GM21447 (cell line): ENCODE measurements around the gene DAPK1.

Source experiments
- ATAC-seq: cut with Tn5 transposase; IDR thresholded peaks from one replicate; pipeline ENCODE4 v1.9.1; 2021; ENCODE audit not compliant: unreplicated experiment

Gene DAPK1

GRCh38 chr9:87681271-87682061 lies 183.8 kb downstream of the DAPK1 start:
- no peak for ATAC-seq

DNA sequence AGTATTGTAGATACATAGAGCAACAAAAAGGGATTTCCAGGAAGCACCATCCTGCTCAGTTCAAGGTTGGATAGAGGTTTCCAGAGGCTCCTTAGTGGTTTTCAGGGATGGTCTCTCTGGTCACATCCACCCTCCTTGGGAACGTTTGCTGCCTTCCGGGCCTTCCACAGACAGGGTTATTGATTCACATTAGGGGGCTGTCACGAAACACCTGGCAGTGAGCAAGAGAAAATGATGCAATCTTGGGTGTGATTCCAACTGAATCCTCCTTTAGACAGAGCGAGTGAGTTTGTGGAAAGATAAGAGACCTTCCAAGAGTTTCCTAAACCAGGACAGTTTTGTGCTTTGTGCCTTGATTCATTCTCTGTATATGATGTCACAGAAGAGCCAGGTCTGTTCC lies 184.4 kb downstream of the DAPK1 start:
- no peak for ATAC-seq

DNA sequence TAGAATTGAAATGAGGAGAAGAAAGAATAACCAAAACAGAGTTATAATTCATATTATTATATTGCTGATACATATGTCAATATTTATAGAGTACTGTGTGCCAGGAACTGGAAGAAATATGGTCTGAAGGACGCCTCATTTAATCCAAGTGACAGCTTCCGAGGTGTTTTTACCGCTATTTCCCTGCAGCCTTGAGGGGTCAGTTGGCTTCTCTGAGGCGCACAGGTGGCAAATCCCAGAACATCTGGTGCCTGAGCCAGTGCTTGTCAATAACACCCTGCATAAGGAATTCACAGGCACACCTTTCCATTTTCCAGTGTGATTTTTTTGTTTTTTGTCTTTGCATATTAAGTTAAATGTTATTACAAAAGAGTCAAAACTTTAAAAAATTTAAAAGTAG lies 185.0 kb downstream of the DAPK1 start:
- no peak for ATAC-seq

GRCh38 chr9:87683751-87684626 lies 186.3 kb downstream of the DAPK1 start:
- ATAC-seq = no peak

- no peak for ATAC-seq
Measured at GRCh38 chr9:87684627-87685219, 187.1 kb downstream of the DAPK1 start.

DNA sequence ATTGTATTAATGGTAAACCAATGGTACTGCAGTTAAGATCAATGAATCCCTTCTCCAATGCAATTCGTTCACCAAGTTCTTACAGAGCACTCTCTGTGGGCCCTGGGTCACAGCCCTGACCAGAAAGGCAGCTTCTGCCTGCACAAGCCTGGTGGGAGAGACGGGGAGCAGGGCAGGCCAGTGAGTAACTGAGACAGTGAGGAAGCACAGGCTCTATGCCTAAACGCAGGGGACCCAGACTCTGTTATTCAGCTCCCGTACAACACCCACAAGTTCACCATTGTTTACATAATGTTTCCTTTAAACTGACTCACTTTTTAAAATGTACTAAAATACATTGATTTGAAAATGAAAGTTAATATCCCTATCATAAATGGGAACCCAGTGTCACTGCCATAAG lies 187.8 kb downstream of the DAPK1 start:
- no peak for ATAC-seq

DNA sequence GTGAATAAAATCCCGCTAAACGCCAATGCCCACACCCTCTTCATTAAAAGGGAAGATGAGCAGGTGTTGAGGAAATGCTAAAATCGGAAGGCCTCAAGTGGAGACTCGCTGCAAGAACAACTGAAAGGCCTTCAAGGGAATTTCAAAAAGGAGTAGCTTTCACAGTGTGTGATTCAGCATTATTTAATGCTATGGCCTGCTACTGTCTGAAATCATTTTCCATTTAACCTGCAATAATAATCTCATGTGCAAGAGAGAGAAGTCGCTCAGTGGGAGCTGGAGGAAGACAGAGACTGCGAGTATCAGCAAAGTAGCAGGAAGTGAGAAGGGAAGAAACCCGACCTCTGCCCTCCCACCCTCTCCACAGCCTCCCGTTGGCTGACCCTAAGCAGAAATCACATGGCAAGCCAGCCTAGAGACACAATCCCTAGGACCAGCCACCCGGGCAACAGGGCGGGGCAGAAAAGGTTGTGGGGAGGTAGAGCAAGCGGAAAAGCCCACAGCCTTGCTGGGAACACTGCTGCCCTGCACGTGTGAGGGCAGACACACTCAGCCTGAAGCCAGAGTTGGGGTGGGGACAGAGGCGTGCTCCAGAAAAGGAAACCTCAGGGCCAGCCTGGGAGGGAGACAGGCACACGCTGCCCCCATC lies 188.3 kb downstream of the DAPK1 start:
- no peak for ATAC-seq

DNA sequence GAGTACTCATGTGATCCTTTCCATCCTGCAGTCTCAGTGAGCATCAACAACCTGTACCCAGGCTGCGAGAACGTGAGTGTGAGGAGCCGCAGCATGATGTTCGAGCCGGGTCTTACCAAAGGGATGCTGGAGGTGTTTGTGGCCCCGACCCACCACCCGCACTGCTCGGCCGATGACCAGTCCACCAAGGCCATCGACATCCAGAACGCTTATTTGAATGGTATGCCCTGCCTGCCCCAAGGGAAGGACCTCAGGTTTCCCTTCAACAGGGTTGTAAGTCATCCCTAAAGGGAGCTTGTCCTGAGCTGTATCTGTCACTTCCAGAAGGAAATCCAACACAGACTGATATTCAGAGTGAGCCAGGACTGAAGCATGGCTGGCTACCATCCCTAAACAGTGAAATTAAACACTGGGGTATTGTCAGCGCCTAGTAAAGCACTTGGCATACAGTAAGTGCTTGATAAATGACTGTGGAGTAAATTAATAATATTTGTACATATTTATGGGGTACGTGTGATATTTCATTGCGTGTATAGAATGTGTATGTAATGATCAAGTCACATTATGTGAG lies 188.9 kb downstream of the DAPK1 start:
- no peak for ATAC-seq

DNA sequence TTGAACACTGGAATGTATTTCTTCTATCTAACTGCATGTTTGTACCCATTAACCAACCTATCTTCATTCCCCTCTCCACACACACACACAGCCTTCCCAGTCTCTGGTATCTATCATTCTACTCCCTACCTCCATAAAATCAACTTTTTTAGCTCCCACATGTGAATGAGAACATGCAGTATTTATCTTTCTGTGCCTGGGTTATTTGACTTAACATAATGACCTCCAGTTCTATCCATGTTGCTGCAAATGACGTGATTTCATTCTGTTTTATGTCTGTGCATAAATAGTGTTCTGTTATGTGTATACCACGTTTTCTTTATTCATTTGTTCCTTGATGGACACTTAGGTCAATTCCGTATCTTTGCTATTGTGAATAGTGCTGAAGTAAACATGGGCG lies 189.5 kb downstream of the DAPK1 start:
- ATAC-seq = no peak

DNA sequence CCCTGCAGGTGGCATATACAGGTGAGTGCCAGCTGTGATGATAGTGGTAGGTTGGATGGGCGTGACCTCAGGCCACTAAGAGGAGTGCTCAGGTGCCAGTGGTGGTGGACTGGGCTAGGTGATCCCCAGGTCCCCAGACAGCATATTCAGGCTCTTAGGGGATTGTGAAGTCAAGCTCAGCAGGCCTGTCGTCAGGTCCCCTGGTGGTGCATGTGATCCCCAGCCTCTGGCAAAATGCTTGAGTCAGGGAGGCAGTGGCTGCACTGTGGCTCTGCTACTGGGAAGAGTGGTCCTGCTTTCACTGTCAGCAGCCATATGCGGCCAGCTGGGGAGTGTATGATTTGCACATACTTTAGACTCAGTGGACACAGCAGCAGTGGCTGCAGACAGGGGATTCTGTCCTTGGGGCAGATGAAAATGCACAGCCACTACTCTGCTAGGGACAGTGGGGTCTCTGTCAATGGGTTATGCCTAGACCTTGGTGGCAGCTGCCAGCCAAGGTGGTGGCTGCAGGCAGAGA lies 196.6 kb downstream of the DAPK1 start:
- no peak for ATAC-seq

GRCh38 chr9:87695523-87695922 lies 197.9 kb downstream of the DAPK1 start:
- ATAC-seq = no peak

- ATAC-seq = no peak
Measured at GRCh38 chr9:87696641-87697040, 199.0 kb downstream of the DAPK1 start.

- ATAC-seq = no peak
Measured at GRCh38 chr9:87698069-87698809, 200.6 kb downstream of the DAPK1 start.

DNA sequence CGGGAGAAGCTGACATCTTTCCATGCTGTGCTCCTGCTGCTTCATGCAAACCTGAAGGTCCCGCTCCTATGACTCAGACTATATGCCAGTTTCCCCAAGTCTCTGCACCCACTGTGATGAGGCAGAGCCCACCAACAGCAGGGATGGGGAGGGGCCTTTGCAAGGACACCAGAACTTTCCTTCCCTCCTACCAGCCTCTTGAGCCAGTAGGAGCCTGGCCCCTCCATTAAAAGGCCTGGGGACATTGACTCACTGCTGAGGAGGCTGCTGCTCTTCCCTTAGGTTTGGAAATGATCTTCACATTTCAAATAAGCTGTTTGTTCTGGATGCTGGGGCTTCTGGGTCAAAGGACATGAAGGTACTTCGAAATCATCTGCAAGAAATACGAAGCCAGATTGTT lies 202.2 kb downstream of the DAPK1 start:
- ATAC-seq = no peak

- ATAC-seq = no peak
Measured at GRCh38 chr9:87701491-87701890, 203.8 kb downstream of the DAPK1 start.

DNA sequence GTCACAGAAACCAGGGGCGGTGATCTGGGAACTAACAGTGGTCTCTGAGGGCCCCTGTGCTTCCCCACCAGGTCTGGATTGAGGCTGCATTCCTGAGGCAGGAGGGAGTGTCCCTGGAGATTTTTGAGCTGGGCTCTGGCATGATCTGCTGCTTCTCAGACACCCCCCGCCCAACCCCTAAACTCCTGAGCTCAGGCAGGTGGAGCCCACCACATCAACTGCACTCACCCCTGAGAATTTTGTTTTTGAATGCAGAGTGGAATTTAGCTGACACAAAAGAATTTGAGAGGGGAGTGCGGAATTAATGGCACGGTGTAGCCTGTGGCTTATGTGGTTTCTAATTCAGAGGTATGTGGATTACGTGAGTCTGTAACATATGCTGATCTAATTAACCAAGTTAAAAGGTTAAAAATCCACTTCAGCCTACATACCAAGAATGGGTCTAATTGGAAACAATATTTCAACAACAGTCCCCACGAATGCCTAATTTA lies 204.3 kb downstream of the DAPK1 start:
- no peak for ATAC-seq

- no peak for ATAC-seq
Measured at GRCh38 chr9:87702921-87703320, 205.3 kb downstream of the DAPK1 start.

- no peak for ATAC-seq
Measured at GRCh38 chr9:87703636-87704276, 206.1 kb downstream of the DAPK1 start.

GRCh38 chr9:87704342-87704741 lies 206.7 kb downstream of the DAPK1 start:
- ATAC-seq = no peak
